PC-9 (cell line): Measurements from ENCODE around the gene ADTRP.

Experiments used
- EZH2 ChIP-seq: fragments of 200-600 bp; sonication (generic); IDR thresholded peaks from 2 replicates; pipeline ENCODE4 v1.8.0; 2017; ENCODE audit warnings: antibody characterized with exemption, low read depth
- TF ChIP-seq, protein P1 (sequence below): fragments of 200-600 bp; sonication (generic); conservative IDR thresholded peaks from 2 replicates; pipeline ENCODE4 v1.6.1; 2017; ENCODE audit warnings: mixed run types, antibody characterized with exemption, mild to moderate bottlenecking, moderate library complexity

DNA sequence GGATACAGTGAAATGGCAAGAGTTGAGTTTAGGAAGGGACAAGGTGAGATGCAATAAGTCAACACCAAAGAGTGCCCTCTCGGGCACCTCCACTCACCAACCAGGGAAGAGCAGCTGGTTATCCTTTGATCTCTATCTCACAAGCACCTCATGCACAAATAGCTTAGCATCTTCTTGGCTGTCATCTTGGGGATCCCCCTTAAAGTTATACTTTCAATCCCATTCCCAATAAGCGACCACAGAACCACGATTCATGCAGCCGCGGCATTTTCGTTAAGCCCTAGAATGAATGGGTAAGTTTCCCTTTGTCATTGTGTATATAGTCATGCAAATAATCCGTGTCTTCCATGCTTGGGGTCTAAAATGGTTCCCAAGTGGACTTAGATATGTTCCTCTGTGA lies 73.5 kb downstream of the ADTRP start:
- no peak for TF ChIP-seq EZH2
- TF ChIP-seq, protein P1, sequence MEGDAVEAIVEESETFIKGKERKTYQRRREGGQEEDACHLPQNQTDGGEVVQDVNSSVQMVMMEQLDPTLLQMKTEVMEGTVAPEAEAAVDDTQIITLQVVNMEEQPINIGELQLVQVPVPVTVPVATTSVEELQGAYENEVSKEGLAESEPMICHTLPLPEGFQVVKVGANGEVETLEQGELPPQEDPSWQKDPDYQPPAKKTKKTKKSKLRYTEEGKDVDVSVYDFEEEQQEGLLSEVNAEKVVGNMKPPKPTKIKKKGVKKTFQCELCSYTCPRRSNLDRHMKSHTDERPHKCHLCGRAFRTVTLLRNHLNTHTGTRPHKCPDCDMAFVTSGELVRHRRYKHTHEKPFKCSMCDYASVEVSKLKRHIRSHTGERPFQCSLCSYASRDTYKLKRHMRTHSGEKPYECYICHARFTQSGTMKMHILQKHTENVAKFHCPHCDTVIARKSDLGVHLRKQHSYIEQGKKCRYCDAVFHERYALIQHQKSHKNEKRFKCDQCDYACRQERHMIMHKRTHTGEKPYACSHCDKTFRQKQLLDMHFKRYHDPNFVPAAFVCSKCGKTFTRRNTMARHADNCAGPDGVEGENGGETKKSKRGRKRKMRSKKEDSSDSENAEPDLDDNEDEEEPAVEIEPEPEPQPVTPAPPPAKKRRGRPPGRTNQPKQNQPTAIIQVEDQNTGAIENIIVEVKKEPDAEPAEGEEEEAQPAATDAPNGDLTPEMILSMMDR, result no peak
